Stomach (tissue), 4 donors: ENCODE results near the gene ABCG5.

Source experiments
- CTCF ChIP-seq, 7 experiments: fragments of 450-650 bp in 4 of 7; fragments of 200-600 bp in 3 of 7; sonication (generic) in 3 of 7; IDR thresholded peaks; one replicate each; pipeline ENCODE4 v1.5.1; 2016 to 2019; ENCODE audit warnings: antibody characterized with exemption in 7 of 7, control low read depth in 2 of 7, mild to moderate bottlenecking in 1 of 7
- POLR2A ChIP-seq, 4 donors: fragments of 450-650 bp; IDR thresholded peaks; one replicate each; pipeline ENCODE4 v1.6.1; 2016; ENCODE audit warnings: antibody characterized with exemption in 4 of 4, control low read depth in 2 of 4, mild to moderate bottlenecking in 1 of 4, moderate library complexity in 1 of 4
- POLR2AphosphoS5 ChIP-seq, 3 donors: sonication (generic); formaldehyde crosslinking; IDR thresholded peaks; one replicate each; pipeline ENCODE4 v1.6.1; 2016; ENCODE audit warnings: antibody characterized with exemption in 3 of 3

- no peak for TF ChIP-seq CTCF (IDR thresholded peaks at IDR 0.05)
- no peak for TF ChIP-seq POLR2A (IDR thresholded peaks at IDR 0.05)
- no peak for TF ChIP-seq POLR2AphosphoS5 (IDR thresholded peaks at IDR 0.05)
Measured at GRCh38 chr2:43837831-43838559, 644 bp downstream of the ABCG5 start.
